ENCODE results near the gene ZDHHC1.

Gene ZDHHC1

DNA sequence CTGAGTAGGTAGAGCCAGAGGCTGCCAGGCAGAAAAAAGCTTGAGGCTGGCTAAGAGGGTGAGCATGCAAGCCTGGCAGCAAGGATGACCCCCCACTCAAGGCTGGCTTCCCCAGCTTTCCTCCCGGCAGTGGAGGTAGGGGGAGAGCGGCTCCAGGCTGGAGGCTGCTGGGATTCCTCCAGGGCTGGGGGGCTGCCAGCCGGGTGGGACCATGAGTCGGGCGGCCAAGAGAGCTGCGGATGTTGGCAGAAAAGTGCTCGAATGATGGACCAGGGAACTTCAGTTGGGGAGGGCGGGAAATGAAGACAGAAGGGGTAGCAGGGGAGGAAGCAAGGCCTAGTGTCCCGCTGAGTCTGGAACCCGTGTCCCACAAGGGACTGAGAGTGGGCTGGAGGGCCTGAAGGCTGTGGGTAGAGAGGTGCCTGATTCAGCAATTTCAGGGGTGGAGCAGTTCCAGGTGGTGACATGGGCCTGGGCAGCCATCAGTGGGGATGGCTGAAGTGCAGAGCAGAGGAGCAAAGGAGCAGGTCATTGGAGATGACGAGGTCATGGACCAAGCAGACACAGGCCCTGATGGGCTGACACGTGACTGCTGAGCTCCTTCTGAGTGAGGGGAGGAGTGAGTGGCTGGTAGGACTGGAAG lies 34.9 kb upstream of the ZDHHC1 start:
- Histone ChIP-seq H4K91ac (ENCODE audit: low read depth, low read length) (no peak overlapping the region), H3K4me3 (ENCODE audit: low read depth, low read length) (no peak overlapping the region), H2BK5ac (ENCODE audit: low read depth, low read length, poor library complexity) (no peak overlapping the region), H3K9ac (ENCODE audit: low read length) (no peak overlapping the region), H3K79me1 (ENCODE audit: low read length) (no peaks in the 10 kb centered on the region), H3K36me3 (ENCODE audit: control insufficient read depth in 1 of 2, insufficient read depth in 2 of 2, low read length in 2 of 2) (peaks cover 39 to 50% of the 10 kb centered on the region in 2 experiments), H2AFZ (ENCODE audit: insufficient read depth, low read length, poor library complexity) (no peak overlapping the region), H3K79me2 (ENCODE audit: control insufficient read depth, insufficient read depth, low read length, poor library complexity) (no peaks in the 10 kb centered on the region), H2BK12ac (ENCODE audit: low read length) (no peak overlapping the region), H3K27me3 (ENCODE audit: insufficient read depth, low read length) (no peaks in the 10 kb centered on the region), H3K4me2 (ENCODE audit: low read length) (no peak overlapping the region), H3K4me1 (ENCODE audit: control insufficient read depth in 1 of 2, insufficient read depth in 2 of 2, low read length in 2 of 2) (peaks cover 2 to 5% of the 10 kb centered on the region in 2 experiments), H2AK5ac (ENCODE audit: low read length) (no peak overlapping the region), H4K12ac (ENCODE audit: low read depth, low read length) (no peak overlapping the region), H3K18ac (ENCODE audit: low read length) (no peak overlapping the region), H3K23ac (ENCODE audit: low read length) (no peak overlapping the region), H3K9me3 (ENCODE audit: insufficient read depth, low read depth, low read length) (no peaks in the 10 kb centered on the region), H3K4ac (ENCODE audit: low read depth, low read length) (no peak overlapping the region), H3K14ac (ENCODE audit: low read length) (no peak overlapping the region), H2BK120ac (ENCODE audit: insufficient read depth, low read length, poor library complexity) (no peak overlapping the region), H3K27ac (ENCODE audit: low read depth, low read length) (no peak overlapping the region), H4K8ac (ENCODE audit: low read depth, low read length) (no peak overlapping the region)
- WGBS (ENCODE audit: extremely low coverage, insufficient coverage, insufficient read length): no CpG with 5 or more reads among the region's 12 CpGs
- DNase-seq: no peak

- no peaks in the 10 kb centered on the region for H3K79me1 ChIP-seq (ENCODE audit: low read length)
- H2AK5ac ChIP-seq (ENCODE audit: low read length): no peak overlapping the region
These were observed 33.5 kb upstream of the ZDHHC1 start for GRCh38 chr16:67449739-67450138.

GRCh38 chr16:67449336-67449735 lies 33.1 kb upstream of the ZDHHC1 start:
- H3K9ac ChIP-seq (ENCODE audit: low read length): no peak overlapping the region
- no peaks in the 10 kb centered on the region for H3K9me3 ChIP-seq (ENCODE audit: insufficient read depth, low read depth, low read length)
- no peak overlapping the region for H3K23ac ChIP-seq (ENCODE audit: low read length)
- H3K27ac ChIP-seq (ENCODE audit: low read depth, low read length): no peak overlapping the region
- no peak overlapping the region for H4K12ac ChIP-seq (ENCODE audit: low read depth, low read length)
- peaks cover 0 to 5% of the 10 kb centered on the region in 2 experiments for H3K4me1 ChIP-seq (ENCODE audit: control insufficient read depth in 1 of 2, insufficient read depth in 2 of 2, low read length in 2 of 2)
- H4K91ac ChIP-seq (ENCODE audit: low read depth, low read length): no peak overlapping the region
- H3K4me2 ChIP-seq (ENCODE audit: low read length): no peak overlapping the region
- no peak overlapping the region for H2BK12ac ChIP-seq (ENCODE audit: low read length)
- no peak overlapping the region for H4K8ac ChIP-seq (ENCODE audit: low read depth, low read length)
- H2BK120ac ChIP-seq (ENCODE audit: insufficient read depth, low read length, poor library complexity): no peak overlapping the region
- H2AFZ ChIP-seq (ENCODE audit: insufficient read depth, low read length, poor library complexity): no peak overlapping the region
- H3K18ac ChIP-seq (ENCODE audit: low read length): no peak overlapping the region
- no CpG with 5 or more reads among the region's 2 CpGs for WGBS (ENCODE audit: extremely low coverage, insufficient coverage, insufficient read length)
- H2BK5ac ChIP-seq (ENCODE audit: low read depth, low read length, poor library complexity): no peak overlapping the region
- H2AK5ac ChIP-seq (ENCODE audit: low read length): no peak overlapping the region
- H3K79me2 ChIP-seq (ENCODE audit: control insufficient read depth, insufficient read depth, low read length, poor library complexity): no peaks in the 10 kb centered on the region
- peaks cover 53 to 63% of the 10 kb centered on the region in 2 experiments for H3K36me3 ChIP-seq (ENCODE audit: control insufficient read depth in 1 of 2, insufficient read depth in 2 of 2, low read length in 2 of 2)
- no peak overlapping the region for H3K4ac ChIP-seq (ENCODE audit: low read depth, low read length)
- no peak overlapping the region for H3K14ac ChIP-seq (ENCODE audit: low read length)
- H3K27me3 ChIP-seq (ENCODE audit: insufficient read depth, low read length): no peaks in the 10 kb centered on the region
- no peak overlapping the region for H3K4me3 ChIP-seq (ENCODE audit: low read depth, low read length)
- DNase-seq: no peak
- H3K79me1 ChIP-seq (ENCODE audit: low read length): no peaks in the 10 kb centered on the region

More at GRCh38 chr16:67449739-67450138, 33.5 kb upstream of the ZDHHC1 start:
- Histone ChIP-seq H3K4me3 (ENCODE audit: low read depth, low read length) (no peak overlapping the region), H2BK120ac (ENCODE audit: insufficient read depth, low read length, poor library complexity) (no peak overlapping the region), H3K36me3 (ENCODE audit: control insufficient read depth in 1 of 2, insufficient read depth in 2 of 2, low read length in 2 of 2) (peaks cover 49 to 59% of the 10 kb centered on the region in 2 experiments), H3K27ac (ENCODE audit: low read depth, low read length) (no peak overlapping the region), H2AFZ (ENCODE audit: insufficient read depth, low read length, poor library complexity) (no peak overlapping the region), H3K27me3 (ENCODE audit: insufficient read depth, low read length) (no peaks in the 10 kb centered on the region), H2BK12ac (ENCODE audit: low read length) (no peak overlapping the region), H3K4me2 (ENCODE audit: low read length) (no peak overlapping the region), H4K8ac (ENCODE audit: low read depth, low read length) (no peak overlapping the region), H3K4me1 (ENCODE audit: control insufficient read depth in 1 of 2, insufficient read depth in 2 of 2, low read length in 2 of 2) (peaks cover 0 to 5% of the 10 kb centered on the region in 2 experiments), H3K23ac (ENCODE audit: low read length) (no peak overlapping the region), H3K4ac (ENCODE audit: low read depth, low read length) (no peak overlapping the region), H2BK5ac (ENCODE audit: low read depth, low read length, poor library complexity) (no peak overlapping the region), H3K9me3 (ENCODE audit: insufficient read depth, low read depth, low read length) (no peaks in the 10 kb centered on the region), H3K14ac (ENCODE audit: low read length) (no peak overlapping the region), H4K91ac (ENCODE audit: low read depth, low read length) (no peak overlapping the region), H4K12ac (ENCODE audit: low read depth, low read length) (no peak overlapping the region), H3K9ac (ENCODE audit: low read length) (no peak overlapping the region), H3K18ac (ENCODE audit: low read length) (no peak overlapping the region), H3K79me2 (ENCODE audit: control insufficient read depth, insufficient read depth, low read length, poor library complexity) (no peaks in the 10 kb centered on the region)
- WGBS (ENCODE audit: extremely low coverage, insufficient coverage, insufficient read length): no CpG with 5 or more reads among the region's 3 CpGs
- no peak for DNase-seq

DNA sequence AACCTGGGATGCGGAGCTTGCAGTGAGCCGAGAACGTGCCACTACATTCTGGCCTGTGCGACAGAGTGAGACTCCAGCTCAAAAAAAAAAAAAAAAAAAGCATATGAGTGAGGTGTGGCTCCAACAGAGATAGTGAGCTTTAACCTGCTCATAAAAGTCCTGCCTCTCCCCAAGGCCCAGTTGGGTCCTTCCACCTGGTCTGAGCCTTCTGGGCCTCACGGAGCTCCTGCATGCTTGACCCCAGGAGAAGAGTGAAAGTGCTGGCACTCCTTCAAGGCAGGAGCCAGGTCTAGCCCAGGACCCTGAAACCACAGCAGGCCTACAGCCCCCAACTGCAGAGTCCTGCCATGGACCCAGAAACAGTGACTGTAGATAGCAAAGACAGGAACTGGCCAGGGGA lies 32.3 kb upstream of the ZDHHC1 start:
- Histone ChIP-seq H3K36me3 (ENCODE audit: control insufficient read depth in 1 of 2, insufficient read depth in 2 of 2, low read length in 2 of 2) (peaks cover 56 to 69% of the 10 kb centered on the region in 2 experiments), H2BK120ac (ENCODE audit: insufficient read depth, low read length, poor library complexity) (no peak overlapping the region), H3K9ac (ENCODE audit: low read length) (no peak overlapping the region), H3K23ac (ENCODE audit: low read length) (no peak overlapping the region), H3K18ac (ENCODE audit: low read length) (no peak overlapping the region), H4K8ac (ENCODE audit: low read depth, low read length) (no peak overlapping the region), H2AK5ac (ENCODE audit: low read length) (no peak overlapping the region), H3K4ac (ENCODE audit: low read depth, low read length) (no peak overlapping the region), H2BK5ac (ENCODE audit: low read depth, low read length, poor library complexity) (no peak overlapping the region), H3K4me3 (ENCODE audit: low read depth, low read length) (no peak overlapping the region), H4K91ac (ENCODE audit: low read depth, low read length) (no peak overlapping the region), H3K79me2 (ENCODE audit: control insufficient read depth, insufficient read depth, low read length, poor library complexity) (no peaks in the 10 kb centered on the region), H2BK12ac (ENCODE audit: low read length) (no peak overlapping the region), H3K27me3 (ENCODE audit: insufficient read depth, low read length) (no peaks in the 10 kb centered on the region), H3K4me2 (ENCODE audit: low read length) (no peak overlapping the region), H3K14ac (ENCODE audit: low read length) (no peak overlapping the region), H3K79me1 (ENCODE audit: low read length) (no peaks in the 10 kb centered on the region), H3K27ac (ENCODE audit: low read depth, low read length) (no peak overlapping the region), H3K9me3 (ENCODE audit: insufficient read depth, low read depth, low read length) (no peaks in the 10 kb centered on the region), H3K4me1 (ENCODE audit: control insufficient read depth in 1 of 2, insufficient read depth in 2 of 2, low read length in 2 of 2) (no peaks in the 10 kb centered on the region), H4K12ac (ENCODE audit: low read depth, low read length) (no peak overlapping the region), H2AFZ (ENCODE audit: insufficient read depth, low read length, poor library complexity) (no peak overlapping the region)
- no peak for DNase-seq
- no CpG with 5 or more reads among the region's 5 CpGs for WGBS (ENCODE audit: extremely low coverage, insufficient coverage, insufficient read length)
